H1 (cell line): ENCODE data around the gene TTC28. TPM values are rescaled to one million over a fixed set of nuclear protein-coding genes. Genes with fewer than 3 reads are reported as not detected.

Experiments used
- CTCF ChIA-PET: fragments of 300-600 bp; sonication (Branson Sonifier 250); formaldehyde crosslinking; loops from one replicate; lab custom pipeline; 2021; ENCODE audit not compliant: partially characterized antibody; lab: Charles Lee
- POLR2A ChIA-PET: fragments of 300-600 bp; sonication (Branson Sonifier 250); formaldehyde crosslinking; loops from one replicate; lab custom pipeline; 2021; ENCODE audit warnings: inconsistent platforms; ENCODE audit not compliant: partially characterized antibody; lab: Charles Lee
- DNase-seq, 2 experiments: peaks; one replicate each; pipeline versions ENCODE4 v3.0.0 to v3.0.0-alpha.2; 2010 to 2022; ENCODE audit warnings: low spot score in 2 of 2, low read depth in 1 of 2, mixed read lengths in 1 of 2
- FAIRE-seq: peaks from 2 replicates; lab custom pipeline; 2011; peaks lifted over from hg19 to GRCh38; lab: Jason Lieb, UNC
- H2AFZ ChIP-seq: 2 replicates; pipeline ENCODE4 v1.8.1; 2012; ENCODE audit warnings: low read length, inconsistent platforms
- H2AK5ac ChIP-seq: 2 replicates; pipeline ENCODE4 v1.6.1; 2013; ENCODE audit warnings: low read depth, low read length
- H2BK120ac ChIP-seq: replicated peaks from 2 replicates; pipeline ENCODE3; 2013; ENCODE audit warnings: low read depth, low read length, inconsistent platforms
- H2BK12ac ChIP-seq: 2 replicates; pipeline ENCODE4 v1.6.1; 2013; ENCODE audit warnings: low read depth, low read length
- H2BK15ac ChIP-seq: 2 replicates; pipeline ENCODE4 v1.6.1; 2013; ENCODE audit warnings: low read length
- H2BK20ac ChIP-seq: 2 replicates; pipeline ENCODE4 v1.6.1; 2013; ENCODE audit warnings: low read length
- H2BK5ac ChIP-seq: 2 replicates; pipeline ENCODE4 v1.6.1; 2013; ENCODE audit warnings: low read depth, low read length
- H3K14ac ChIP-seq: 2 replicates; pipeline ENCODE4 v1.6.1; 2013; ENCODE audit warnings: inconsistent platforms; ENCODE audit not compliant: insufficient read length
- H3K18ac ChIP-seq: 2 replicates; pipeline ENCODE4 v1.6.1; 2013; ENCODE audit warnings: low read length; ENCODE audit errors: extremely low read depth
- H3K23ac ChIP-seq: 2 replicates; pipeline ENCODE4 v1.6.1; 2013; ENCODE audit warnings: inconsistent platforms; ENCODE audit not compliant: insufficient read length
- H3K23me2 ChIP-seq: 2 replicates; pipeline ENCODE4 v1.6.1; 2013; ENCODE audit warnings: low read depth, low read length
- H3K27ac ChIP-seq: 2 replicates; pipeline ENCODE4 v1.6.1; 2011; ENCODE audit warnings: low read depth, low read length, inconsistent platforms
- H3K27me3 ChIP-seq, 4 experiments: replicated peaks in 1 of 4; 1 replicate in 1 of 4; 2 replicates in 3 of 4; pipeline versions ENCODE4 v1.6.1 to v1.8.1; 2011 to 2013; ENCODE audit warnings: low read length in 3 of 4, mild to moderate bottlenecking in 3 of 4, inconsistent platforms in 2 of 4, mixed read lengths in 2 of 4, moderate library complexity in 1 of 4; ENCODE audit not compliant: control insufficient read depth in 3 of 4, insufficient read depth in 3 of 4; ENCODE audit errors: extremely low read depth in 1 of 4
- H3K36me3 ChIP-seq, 4 experiments: 2 replicates each; pipeline versions ENCODE4 v1.6.1 to v1.8.1; 2011 to 2013; ENCODE audit warnings: mild to moderate bottlenecking in 4 of 4, low read length in 3 of 4, moderate library complexity in 2 of 4, control low read depth in 1 of 4, inconsistent platforms in 1 of 4; ENCODE audit not compliant: insufficient read depth in 4 of 4, control insufficient read depth in 2 of 4
- H3K4ac ChIP-seq: replicated peaks from 2 replicates; pipeline ENCODE3; 2013; ENCODE audit warnings: low read length, low read depth, mixed read lengths, inconsistent platforms; ENCODE audit not compliant: insufficient read length
- H3K4me1 ChIP-seq, 4 experiments: replicated peaks in 1 of 4; 1 replicate in 1 of 4; 2 replicates in 3 of 4; pipeline versions ENCODE4 v1.6.1 to v1.8.1; 2011 to 2013; ENCODE audit warnings: low read length in 3 of 4, inconsistent platforms in 2 of 4, mixed read lengths in 1 of 4; ENCODE audit not compliant: insufficient read depth in 4 of 4, control insufficient read depth in 3 of 4
- H3K4me2 ChIP-seq, 2 experiments: 2 replicates each; pipeline versions ENCODE4 v1.6.1 to v1.8.1; 2011 to 2013; ENCODE audit warnings: low read depth in 2 of 2, low read length in 2 of 2, control low read depth in 1 of 2, inconsistent platforms in 1 of 2, mild to moderate bottlenecking in 1 of 2; ENCODE audit not compliant: insufficient read depth in 1 of 2
- H3K4me3 ChIP-seq, 4 experiments: fragments of 200-600, 300-600 bp in 1 of 4; sonication (generic), shearing (Covaris generic), sonication (Bioruptor Twin) in 1 of 4; 2 replicates each; pipeline versions ENCODE4 v1.5.1 to v1.8.1; 2011 to 2016; ENCODE audit warnings: low read length in 4 of 4, low read depth in 3 of 4, control low read depth in 2 of 4, inconsistent platforms in 2 of 4, mild to moderate bottlenecking in 2 of 4, mixed read lengths in 1 of 4, moderate library complexity in 1 of 4; ENCODE audit not compliant: insufficient read depth in 2 of 4; ENCODE audit errors: extremely low read depth in 1 of 4
- H3K56ac ChIP-seq: replicated peaks from 2 replicates; pipeline ENCODE3; 2013; ENCODE audit warnings: low read depth, mild to moderate bottlenecking, mixed read lengths, low read length, inconsistent platforms; ENCODE audit not compliant: insufficient read length
- H3K79me1 ChIP-seq: 2 replicates; pipeline ENCODE4 v1.6.1; 2013; ENCODE audit warnings: low read depth, low read length, control low read depth
- H3K79me2 ChIP-seq, 2 experiments: 2 replicates each; pipeline versions ENCODE4 v1.6.1 to v1.8.1; 2012 to 2013; ENCODE audit warnings: low read length in 2 of 2, mild to moderate bottlenecking in 2 of 2, inconsistent platforms in 1 of 2; ENCODE audit not compliant: insufficient read depth in 2 of 2, control insufficient read depth in 1 of 2
- H3K9ac ChIP-seq, 4 experiments: replicated peaks in 1 of 4; 1 replicate in 1 of 4; 2 replicates in 3 of 4; pipeline versions ENCODE4 v1.6.1 to v1.8.1; 2011 to 2013; ENCODE audit warnings: low read depth in 3 of 4, low read length in 3 of 4, control low read depth in 2 of 4, mild to moderate bottlenecking in 2 of 4, moderate library complexity in 2 of 4, inconsistent platforms in 1 of 4; ENCODE audit errors: extremely low read depth in 1 of 4
- H3K9me3 ChIP-seq, 2 experiments: 2 replicates each; pipeline versions ENCODE4 v1.6.1 to v1.8.1; 2012 to 2013; ENCODE audit warnings: mild to moderate bottlenecking in 2 of 2, moderate library complexity in 2 of 2, control low read depth in 1 of 2, inconsistent platforms in 1 of 2, low read depth in 1 of 2, low read length in 1 of 2, mixed read lengths in 1 of 2; ENCODE audit not compliant: insufficient read depth in 2 of 2
- H4K20me1 ChIP-seq, 2 experiments: replicated peaks in 1 of 2; 2 replicates each; pipeline versions ENCODE3 to v1.8.1; 2011 to 2013; ENCODE audit warnings: inconsistent platforms in 2 of 2, low read length in 2 of 2, mild to moderate bottlenecking in 1 of 2; ENCODE audit not compliant: insufficient read depth in 2 of 2, control insufficient read depth in 1 of 2
- H4K5ac ChIP-seq: 2 replicates; pipeline ENCODE4 v1.6.1; 2013; ENCODE audit warnings: low read length, low read depth, mixed read lengths, inconsistent platforms; ENCODE audit not compliant: insufficient read length
- H4K8ac ChIP-seq: 2 replicates; pipeline ENCODE4 v1.8.0; 2013; ENCODE audit warnings: mild to moderate bottlenecking, moderate library complexity, low read length, inconsistent platforms; ENCODE audit not compliant: insufficient read depth; ENCODE audit errors: extremely low read depth
- H4K91ac ChIP-seq: replicated peaks from 2 replicates; pipeline ENCODE3; 2013; ENCODE audit warnings: low read length, mixed read lengths, inconsistent platforms; ENCODE audit not compliant: insufficient read length
- CEBPB ChIP-seq: IDR thresholded peaks from 2 replicates; pipeline ENCODE4 v1.6.1; 2012; ENCODE audit warnings: low read depth, low read length
- CREB1 ChIP-seq: IDR thresholded peaks from 2 replicates; pipeline ENCODE4 v1.6.1; 2012; ENCODE audit warnings: inconsistent platforms
- POLR2A ChIP-seq, 2 experiments: IDR thresholded peaks; 1 replicate in 1 of 2; 2 replicates in 1 of 2; pipeline ENCODE4 v1.6.1; 2011; ENCODE audit warnings: low read depth in 2 of 2, low read length in 2 of 2, mild to moderate bottlenecking in 2 of 2; ENCODE audit errors: control extremely low read depth in 1 of 2
- polyA plus RNA-seq, 7 experiments: library from polyadenylated mRNA; depleted of rRNA in 3 of 7; stranded (reverse) in 5 of 7; unstranded in 2 of 7; fragments of >200 nt in 5 of 7; fragments of 200-250 nt in 2 of 7; gene quantifications; 1 replicate in 5 of 7; 2 replicates in 1 of 7; 4 replicates in 1 of 7; pipeline versions ENCODE4 v1.2.1 to v1.2.3, GENCODE V29; 2011 to 2013; ENCODE audit warnings: missing spikeins in 2 of 7, mixed read lengths in 2 of 7
- total RNA-seq: library from RNA; stranded (reverse); fragmentation: NEBNext Ultra II Directional; extraction: Animal tissue kit (Norgen Biotek cat#: 25700); gene quantifications from 2 replicates; pipeline ENCODE4 v1.2.1, GENCODE V29; 2021

The TTC28 gene
- total and polyA plus RNA-seq, 2 of the 8 experiments (the other 6 are each of a cell fraction or from before 2014, with no cell fraction given), result 2.6 to 12.6 TPM

DNA sequence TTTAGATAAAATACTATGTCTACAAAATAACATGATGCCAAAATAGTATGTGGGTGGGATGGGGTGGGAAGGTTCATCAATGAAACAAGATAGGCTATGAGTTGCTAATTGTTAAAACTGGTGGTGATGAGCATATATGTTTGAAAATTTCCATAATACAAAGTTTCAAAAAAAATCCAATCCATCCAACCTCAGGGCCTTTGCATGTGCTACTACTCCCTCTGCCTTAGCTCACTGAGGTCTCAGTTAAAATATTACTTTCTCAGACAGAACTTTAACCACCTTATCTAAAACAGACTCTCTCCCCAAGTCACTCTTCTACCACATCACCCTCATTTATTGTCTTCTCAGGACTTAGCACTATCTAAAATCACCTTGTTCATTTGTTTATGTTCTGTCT, 201.1 kb downstream of the TTC28 start:
- Histone ChIP-seq H2AK5ac (no peak overlapping the region), H2BK12ac (no peak overlapping the region), H2BK20ac (no peak overlapping the region), H2BK120ac (no peak overlapping the region), H3K56ac (no peak overlapping the region), H3K23me2 (no peaks in the 10 kb centered on the region), H3K4me1 (no peaks in the 10 kb centered on the region), H3K27ac (no peak overlapping the region), H3K18ac (no peak overlapping the region), H2BK5ac (no peak overlapping the region), H3K4me3 (no peak overlapping the region), H3K14ac (no peak overlapping the region), H3K4ac (no peak overlapping the region), H3K79me1 (no peaks in the 10 kb centered on the region), H4K20me1 (no peaks in the 10 kb centered on the region), H3K27me3 (no peaks in the 10 kb centered on the region), H3K9ac (no peak overlapping the region), H3K36me3 (no peaks in the 10 kb centered on the region), H3K9me3 (no peaks in the 10 kb centered on the region), H4K5ac (no peak overlapping the region), H2AFZ (no peak overlapping the region), H3K23ac (no peak overlapping the region), H3K79me2 (no peaks in the 10 kb centered on the region), H4K8ac (no peak overlapping the region), H3K4me2 (no peak overlapping the region), H2BK15ac (no peak overlapping the region), H4K91ac (no peak overlapping the region)
- DNase-seq (no peak), FAIRE-seq (no peak)
- TF ChIP-seq CREB1 (no peak), POLR2A (IDR thresholded peaks at IDR 0.05; ENCODE audit: control extremely low read depth in 1 of 2, low read depth in 2 of 2, low read length in 2 of 2) (no peak), CEBPB (no peak)
- ChIA-PET POLR2A (interaction anchor here (1.0 kb wide), 1 partner anchor 782 kb away, joined by 3 read pairs; no protein-coding TSS in a partner anchor), CTCF (interaction anchor here (1.8 kb wide), 1 partner anchor 42 kb away, joined by 3 read pairs; no protein-coding TSS in a partner anchor)
